ENCODE data around the gene METTL8. TPM values are rescaled to one million over a fixed set of nuclear protein-coding genes. Genes with fewer than 3 reads are reported as not detected.
"Not testable (repeated sequence)": the region's sequence is repeated elsewhere in the genome, so short reads cannot be mapped to it uniquely, and the experiment has no call there.

Gene METTL8
- total RNA-seq, 1 experiment from 2014 or later: 31.5 TPM

GRCh38 chr2:171432969-171433762 is 624 bp downstream of the METTL8 start:
- peak overlapping the region; percentile 75 for H3K4me3 ChIP-seq
- peaks cover 18% of the 10 kb centered on the region for H3K9me3 ChIP-seq
- H3K27me3 ChIP-seq: no peaks in the 10 kb centered on the region
- peaks cover 26% of the 10 kb centered on the region for H3K36me3 ChIP-seq
- peak; percentile 47 for DNase-seq

- peaks cover 18% of the 10 kb centered on the region for H3K36me3 ChIP-seq
- H3K9me3 ChIP-seq: peaks cover 18% of the 10 kb centered on the region
- H3K4me3 ChIP-seq: peak overlapping the region; percentile 75
- no peak for DNase-seq
- no peaks in the 10 kb centered on the region for H3K27me3 ChIP-seq
Measured at GRCh38 chr2:171432206-171432968, 1.4 kb downstream of the METTL8 start.

- H3K27me3 ChIP-seq: no peaks in the 10 kb centered on the region
- H3K9me3 ChIP-seq: peaks cover 13% of the 10 kb centered on the region
- DNase-seq: no peak
- H3K4me3 ChIP-seq: no peak overlapping the region
- H3K36me3 ChIP-seq: peaks cover 11% of the 10 kb centered on the region
Measured at GRCh38 chr2:171431677-171432167, 2.1 kb downstream of the METTL8 start.

GRCh38 chr2:171430516-171431410 is 3.0 kb downstream of the METTL8 start:
- H3K9me3 ChIP-seq: peaks cover 5% of the 10 kb centered on the region
- no peaks in the 10 kb centered on the region for H3K27me3 ChIP-seq
- no peak overlapping the region for H3K4me3 ChIP-seq
- H3K36me3 ChIP-seq: peaks cover 4% of the 10 kb centered on the region
- DNase-seq: no peak

GRCh38 chr2:171422710-171423495 is 10.9 kb downstream of the METTL8 start:
- H3K9me3 ChIP-seq, H3K27me3 ChIP-seq, DNase-seq, H3K4me3 ChIP-seq: not testable (repeated sequence)
- H3K36me3 ChIP-seq: peaks cover 10% of the 10 kb centered on the region

GRCh38 chr2:171420728-171421563 is 12.8 kb downstream of the METTL8 start:
- no peak for DNase-seq
- peaks cover 10% of the 10 kb centered on the region for H3K36me3 ChIP-seq
- H3K4me3 ChIP-seq: no peak overlapping the region
- no peaks in the 10 kb centered on the region for H3K27me3 ChIP-seq
- H3K9me3 ChIP-seq: peaks cover 7% of the 10 kb centered on the region

GRCh38 chr2:171419333-171419732 is 14.5 kb downstream of the METTL8 start:
- no peaks in the 10 kb centered on the region for H3K27me3 ChIP-seq
- peaks cover 7% of the 10 kb centered on the region for H3K9me3 ChIP-seq
- H3K4me3 ChIP-seq: no peak overlapping the region
- DNase-seq: no peak
- H3K36me3 ChIP-seq: peaks cover 8% of the 10 kb centered on the region

GRCh38 chr2:171416009-171416926 is 17.5 kb downstream of the METTL8 start:
- H3K4me3 ChIP-seq: no peak overlapping the region
- DNase-seq: peak; percentile 91
- H3K27me3 ChIP-seq: no peaks in the 10 kb centered on the region
- H3K36me3 ChIP-seq: no peaks in the 10 kb centered on the region
- H3K9me3 ChIP-seq: no peaks in the 10 kb centered on the region

- H3K4me3 ChIP-seq, H3K36me3 ChIP-seq, H3K27me3 ChIP-seq, DNase-seq, H3K9me3 ChIP-seq: not testable (repeated sequence)
Measured at GRCh38 chr2:171414645-171415044, 19.1 kb downstream of the METTL8 start.

GRCh38 chr2:171412571-171413175 is 21.1 kb downstream of the METTL8 start:
- H3K9me3 ChIP-seq: no peaks in the 10 kb centered on the region
- H3K36me3 ChIP-seq: no peaks in the 10 kb centered on the region
- no peak for DNase-seq
- H3K4me3 ChIP-seq: no peak overlapping the region
- no peaks in the 10 kb centered on the region for H3K27me3 ChIP-seq

GRCh38 chr2:171411791-171412483 is 21.9 kb downstream of the METTL8 start:
- DNase-seq: no peak
- no peak overlapping the region for H3K4me3 ChIP-seq
- no peaks in the 10 kb centered on the region for H3K27me3 ChIP-seq
- no peaks in the 10 kb centered on the region for H3K9me3 ChIP-seq
- no peaks in the 10 kb centered on the region; the same call in 1 of the 2 replicates for H3K36me3 ChIP-seq

- H3K9me3 ChIP-seq: no peaks in the 10 kb centered on the region
- no peaks in the 10 kb centered on the region; the same call in 1 of the 2 replicates for H3K36me3 ChIP-seq
- DNase-seq: no peak
- no peak overlapping the region for H3K4me3 ChIP-seq
- no peaks in the 10 kb centered on the region for H3K27me3 ChIP-seq
Measured at GRCh38 chr2:171411214-171411613, 22.6 kb downstream of the METTL8 start.

GRCh38 chr2:171410624-171411023 is 23.2 kb downstream of the METTL8 start:
- no peaks in the 10 kb centered on the region for H3K27me3 ChIP-seq
- no peaks in the 10 kb centered on the region; the same call in 1 of the 2 replicates for H3K36me3 ChIP-seq
- no peak for DNase-seq
- H3K4me3 ChIP-seq: no peak overlapping the region
- no peaks in the 10 kb centered on the region for H3K9me3 ChIP-seq

All from MG63 (cell line).